Esophagus muscularis mucosa (tissue), 4 donors: ENCODE measurements around the gene DENND2C. TPM values are rescaled to one million over a fixed set of nuclear protein-coding genes. Genes with fewer than 3 reads are reported as not detected.

Experiments
- DNase-seq: peaks from one replicate; pipeline ENCODE4 v3.0.0-alpha.2; 2017; ENCODE audit errors: extremely low spot score
- H3K27ac ChIP-seq, 4 donors: fragments of 200-600 bp; sonication (generic); replicated peaks in 1 of 4; 1 replicate in 3 of 4; 2 replicates in 1 of 4; pipeline ENCODE4 v1.5.1; 2016 to 2019; ENCODE audit warnings: mild to moderate bottlenecking in 1 of 4
- H3K27me3 ChIP-seq, 4 donors: fragments of 200-600 bp; sonication (generic); one replicate each; pipeline versions ENCODE4 v1.5.1 to v1.6.0; 2016 to 2019
- H3K36me3 ChIP-seq, 4 donors: fragments of 200-600 bp; sonication (generic); one replicate each; pipeline ENCODE4 v1.5.1; 2016 to 2019
- H3K4me1 ChIP-seq, 4 donors: fragments of 200-600 bp; sonication (generic); one replicate each; pipeline ENCODE4 v1.5.1; 2016 to 2019
- H3K4me3 ChIP-seq, 4 donors: fragments of 200-600 bp; sonication (generic); 1 replicate in 2 of 4; 2 replicates in 2 of 4; pipeline ENCODE4 v1.5.1; 2016 to 2019; ENCODE audit warnings: mild to moderate bottlenecking in 4 of 4, moderate library complexity in 1 of 4
- H3K9me3 ChIP-seq, 4 donors: fragments of 200-600 bp; sonication (generic); 1 replicate in 3 of 4; 2 replicates in 1 of 4; pipeline ENCODE4 v1.5.1; 2016 to 2019
- EP300 ChIP-seq: sonication (generic); formaldehyde crosslinking; IDR thresholded peaks from one replicate; pipeline ENCODE4 v1.6.1; 2017; ENCODE audit warnings: antibody characterized with exemption
- POLR2A ChIP-seq: fragments of 450-650 bp; IDR thresholded peaks from one replicate; pipeline ENCODE4 v1.6.1; 2017; ENCODE audit warnings: antibody characterized with exemption, moderate library complexity, mild to moderate bottlenecking, low read depth
- POLR2AphosphoS5 ChIP-seq, 2 donors: sonication (generic); formaldehyde crosslinking; IDR thresholded peaks; one replicate each; pipeline ENCODE4 v1.6.1; 2017; ENCODE audit warnings: antibody characterized with exemption in 2 of 2
- WGBS: methylation state at CpG from one replicate; pipeline ENCODE4 v1.1.5; 2018; 5-methylcytosine and 5-hydroxymethylcytosine counted together
- intact Hi-C: fragments of 100-400 bp; cut with DNase I; formaldehyde crosslinking; loops from one replicate; pipeline ENCODE4 v1.15.1; 2023
- total RNA-seq, 4 donors: library from RNA; depleted of rRNA; stranded (reverse); fragments of >200 nt; gene quantifications; one replicate each; pipeline versions ENCODE4 v1.1.0 to v1.2.1, GENCODE V29; 2016
- TF ChIP-seq, protein P1 (sequence below), 3 experiments: fragments of 200-600 bp in 2 of 3; fragments of 450-650 bp in 1 of 3; sonication (generic) in 2 of 3; IDR thresholded peaks; one replicate each; pipeline ENCODE4 v1.5.1; 2017 to 2019; ENCODE audit warnings: antibody characterized with exemption in 3 of 3, mild to moderate bottlenecking in 2 of 3, moderate library complexity in 1 of 3

DENND2C gene
- total RNA-seq, 4 donors from 2014 or later, result 1.2 to 2.5 (median 2.0) TPM

DNA sequence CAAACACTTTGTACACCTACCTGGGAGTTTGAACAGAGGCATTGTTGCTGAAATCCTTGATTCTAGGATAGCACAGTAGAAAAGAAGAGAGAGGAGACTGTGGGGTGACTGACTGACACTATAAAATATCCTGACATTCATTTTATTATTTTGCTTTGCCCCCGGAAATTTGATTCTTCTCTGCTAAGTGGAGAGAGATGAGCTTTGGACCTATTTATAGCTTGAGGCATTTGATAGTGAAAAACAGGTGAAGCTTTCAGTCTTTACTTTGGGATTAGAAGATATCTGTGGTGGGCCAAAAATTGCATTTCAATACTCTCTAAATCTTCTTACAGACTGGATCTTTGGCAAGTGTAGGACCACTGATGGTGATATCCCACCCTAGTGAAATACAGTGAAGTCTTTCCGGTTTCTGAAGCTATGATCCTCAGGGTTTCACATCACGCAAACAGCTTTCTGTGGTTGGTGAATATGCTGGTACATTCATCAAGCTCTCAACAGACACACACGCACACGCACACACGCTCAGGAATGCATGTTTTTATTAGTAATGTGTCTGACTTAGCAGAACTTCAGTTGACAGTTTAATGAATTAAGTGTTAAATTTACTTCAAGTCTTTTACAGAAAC, 25.7 kb upstream of the DENND2C start, which contains the start of gene AMPD1:
Gene AMPD1 (minus strand): TSS at position 117 of the 629 bp plus-strand sequence. CDS start 75 bp downstream, at position 42.
- 36% methylated on average over 6 of the region's 6 CpGs for WGBS
- Histone ChIP-seq H3K27me3 (peaks cover 0 to 14% (median 0%) of the 10 kb centered on the region in 4 donors), H3K4me3 (no peak within 1 kb of the TSS), H3K27ac (no peak within 1 kb of the TSS), H3K9me3 (no peaks in the 10 kb centered on the region), H3K4me1 (no peaks in the 10 kb centered on the region), H3K36me3 (no peaks in the 10 kb centered on the region)
- DNase-seq, result no peak
- TF ChIP-seq, protein P1, sequence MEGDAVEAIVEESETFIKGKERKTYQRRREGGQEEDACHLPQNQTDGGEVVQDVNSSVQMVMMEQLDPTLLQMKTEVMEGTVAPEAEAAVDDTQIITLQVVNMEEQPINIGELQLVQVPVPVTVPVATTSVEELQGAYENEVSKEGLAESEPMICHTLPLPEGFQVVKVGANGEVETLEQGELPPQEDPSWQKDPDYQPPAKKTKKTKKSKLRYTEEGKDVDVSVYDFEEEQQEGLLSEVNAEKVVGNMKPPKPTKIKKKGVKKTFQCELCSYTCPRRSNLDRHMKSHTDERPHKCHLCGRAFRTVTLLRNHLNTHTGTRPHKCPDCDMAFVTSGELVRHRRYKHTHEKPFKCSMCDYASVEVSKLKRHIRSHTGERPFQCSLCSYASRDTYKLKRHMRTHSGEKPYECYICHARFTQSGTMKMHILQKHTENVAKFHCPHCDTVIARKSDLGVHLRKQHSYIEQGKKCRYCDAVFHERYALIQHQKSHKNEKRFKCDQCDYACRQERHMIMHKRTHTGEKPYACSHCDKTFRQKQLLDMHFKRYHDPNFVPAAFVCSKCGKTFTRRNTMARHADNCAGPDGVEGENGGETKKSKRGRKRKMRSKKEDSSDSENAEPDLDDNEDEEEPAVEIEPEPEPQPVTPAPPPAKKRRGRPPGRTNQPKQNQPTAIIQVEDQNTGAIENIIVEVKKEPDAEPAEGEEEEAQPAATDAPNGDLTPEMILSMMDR (IDR thresholded peaks at IDR 0.05), result no peak
- no peak for TF ChIP-seq POLR2AphosphoS5 (IDR thresholded peaks at IDR 0.05)
- no peak for TF ChIP-seq POLR2A
- TF ChIP-seq EP300, result no peak
- intact Hi-C loops, result no loop called here

DNA sequence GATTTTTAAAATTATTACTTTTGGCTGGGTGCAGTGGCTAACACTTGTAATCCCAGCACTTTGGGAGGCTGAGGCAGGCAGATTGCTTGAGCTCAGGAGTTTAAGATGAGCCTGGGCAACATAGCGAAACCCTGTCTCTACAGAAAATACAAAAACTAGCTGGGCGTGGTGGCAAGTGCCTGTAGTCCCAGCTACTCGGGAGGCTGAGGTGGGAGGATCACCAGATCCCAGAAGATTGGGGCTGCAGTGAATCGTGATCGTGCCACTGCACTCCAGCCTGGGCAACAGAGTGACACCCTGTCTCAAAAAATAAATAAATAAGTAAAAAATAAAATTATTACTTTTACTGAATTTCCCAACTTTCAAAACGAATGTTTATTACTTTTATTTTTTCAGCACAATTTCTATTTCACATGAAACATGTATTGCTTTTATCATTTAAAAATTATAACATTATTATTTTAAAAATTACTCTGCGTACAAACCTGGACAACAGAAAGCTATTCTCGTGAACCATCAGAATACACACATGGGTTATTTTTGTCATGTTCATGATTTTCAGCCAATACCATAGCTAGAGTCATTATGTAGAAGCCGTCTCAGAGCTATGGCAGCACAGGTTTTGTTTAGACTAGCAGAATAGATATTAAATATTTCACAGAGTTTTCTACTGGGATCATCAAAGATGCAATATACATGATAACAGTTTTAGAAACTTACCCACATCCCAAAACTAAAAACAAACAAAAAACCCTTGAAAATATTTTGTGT, 24.9 kb upstream of the DENND2C start:
- no peaks in the 10 kb centered on the region for H3K36me3 ChIP-seq
- H3K27me3 ChIP-seq, result peaks cover 0 to 14% (median 0%) of the 10 kb centered on the region in 4 donors
- H3K27ac ChIP-seq, result no peak overlapping the region
- TF ChIP-seq, protein P1 (IDR thresholded peaks at IDR 0.05), result no peak
- TF ChIP-seq POLR2A, result no peak
- no peak for TF ChIP-seq POLR2AphosphoS5 (IDR thresholded peaks at IDR 0.05)
- no peak for TF ChIP-seq EP300
- 83% methylated on average over 9 of the region's 9 CpGs for WGBS
- intact Hi-C loops, result no loop called here
- DNase-seq, result no peak
- H3K4me3 ChIP-seq, result no peak overlapping the region
- no peaks in the 10 kb centered on the region for H3K9me3 ChIP-seq
- no peaks in the 10 kb centered on the region for H3K4me1 ChIP-seq

DNA sequence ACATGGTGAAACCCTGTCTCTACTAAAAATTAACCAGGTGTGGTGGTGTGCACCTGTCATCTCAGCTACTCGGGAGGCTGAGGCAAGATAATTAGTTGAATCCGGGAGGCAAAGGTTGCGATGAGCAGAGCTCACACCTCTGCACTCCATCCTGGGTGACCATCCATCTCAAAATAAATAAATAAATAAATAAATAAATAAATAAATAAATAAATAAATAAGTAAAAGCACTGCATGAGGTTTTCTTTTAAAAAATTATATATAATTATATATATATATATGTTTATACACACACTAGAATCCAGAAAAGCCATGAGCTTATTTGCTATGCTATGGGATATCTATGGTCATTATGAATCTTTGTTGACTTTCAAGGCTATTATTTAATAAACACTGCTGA, 23.1 kb upstream of the DENND2C start:
- WGBS, result 92% methylated on average over 3 of the region's 3 CpGs
- intact Hi-C loops, result no loop called here
- no peak for DNase-seq
- Histone ChIP-seq H3K27me3 (peaks cover 0 to 23% (median 0%) of the 10 kb centered on the region in 4 donors), H3K36me3 (no peaks in the 10 kb centered on the region), H3K27ac (no peak overlapping the region), H3K4me1 (no peaks in the 10 kb centered on the region), H3K4me3 (no peak overlapping the region), H3K9me3 (no peaks in the 10 kb centered on the region)
- TF ChIP-seq POLR2AphosphoS5 (IDR thresholded peaks at IDR 0.05) (no peak), EP300 (no peak), POLR2A (no peak)
- TF ChIP-seq, protein P1 (IDR thresholded peaks at IDR 0.05), result no peak

DNA sequence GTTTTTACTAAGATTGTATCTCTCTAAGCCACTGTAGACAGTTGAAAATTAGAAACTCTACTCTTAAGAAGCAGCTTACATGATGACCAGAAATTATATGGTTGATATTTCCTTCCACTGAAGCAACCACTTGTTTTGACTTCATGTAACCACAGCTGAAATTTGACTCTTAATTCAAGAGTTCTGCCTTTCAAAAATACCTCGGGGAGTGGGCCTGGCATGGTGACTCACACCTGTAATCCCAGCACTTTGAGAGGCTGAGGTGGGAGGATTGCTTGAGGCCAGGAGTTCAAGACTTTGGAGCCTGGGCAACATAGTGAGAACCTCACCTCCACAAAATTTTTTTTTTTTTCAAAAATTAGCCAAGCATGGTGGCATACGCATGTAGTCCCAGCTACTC, 21.2 kb upstream of the DENND2C start:
- WGBS, result 83% methylated on average over 2 of the region's 2 CpGs
- TF ChIP-seq POLR2A (no peak), EP300 (no peak), POLR2AphosphoS5 (IDR thresholded peaks at IDR 0.05) (no peak)
- H3K9me3 ChIP-seq, result no peaks in the 10 kb centered on the region
- intact Hi-C loops, result no loop called here
- H3K4me1 ChIP-seq, result no peaks in the 10 kb centered on the region
- H3K27me3 ChIP-seq, result peaks cover 0 to 23% (median 0%) of the 10 kb centered on the region in 4 donors
- H3K36me3 ChIP-seq, result no peaks in the 10 kb centered on the region
- no peak overlapping the region for H3K4me3 ChIP-seq
- no peak for DNase-seq
- no peak overlapping the region for H3K27ac ChIP-seq

DNA sequence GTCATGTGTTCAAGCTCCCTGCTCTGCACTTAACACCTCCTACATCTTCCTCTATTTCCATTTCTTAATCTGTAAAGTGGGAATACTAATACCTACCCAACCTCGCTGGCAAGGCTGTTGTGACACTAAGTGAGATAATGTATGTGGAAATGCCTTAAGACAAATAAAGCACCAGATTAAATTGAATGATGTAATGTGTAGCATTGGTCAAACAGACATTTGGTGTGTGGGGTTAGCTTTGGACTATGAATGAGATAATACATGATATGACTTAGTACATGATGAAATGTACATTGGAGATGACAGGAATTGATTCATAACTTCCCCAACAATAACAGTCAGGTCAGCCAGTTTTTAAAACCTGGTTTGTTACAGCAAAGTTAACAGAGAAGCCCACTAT, 20.3 kb upstream of the DENND2C start:
- Histone ChIP-seq H3K27ac (no peak overlapping the region), H3K4me1 (no peaks in the 10 kb centered on the region), H3K27me3 (peaks cover 0 to 23% (median 0%) of the 10 kb centered on the region in 4 donors), H3K9me3 (no peaks in the 10 kb centered on the region), H3K4me3 (no peak overlapping the region), H3K36me3 (no peaks in the 10 kb centered on the region)
- no peak for DNase-seq
- intact Hi-C loops, result no loop called here
- TF ChIP-seq, protein P1 (IDR thresholded peaks at IDR 0.05), result no peak
- TF ChIP-seq POLR2A, result no peak
- WGBS, result 75% methylated on average over 1 of the region's 1 CpG
